ENCODE results near the gene CPNE8.

Gene CPNE8

DNA sequence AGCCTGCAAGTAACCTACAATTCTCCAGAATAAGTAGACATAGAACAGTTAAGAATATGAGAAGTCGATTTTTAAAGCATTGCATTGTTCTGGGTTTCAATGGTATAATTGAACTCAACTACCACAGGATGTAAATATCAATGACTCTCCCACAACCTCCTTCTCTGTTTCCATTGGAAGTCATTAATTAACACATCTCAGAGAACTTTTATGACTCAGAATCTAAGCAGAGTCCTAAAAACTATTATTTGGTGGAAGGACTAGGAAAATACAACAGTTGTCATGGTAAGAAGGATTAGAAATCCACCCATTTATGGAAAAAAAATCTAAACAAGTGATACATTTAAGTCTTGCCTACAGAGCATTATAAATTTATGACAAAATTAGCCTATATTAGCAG, 21.1 kb upstream of the CPNE8 start:
- no peak for ATAC-seq (ENCODE audit: insufficient read depth, low read depth)

DNA sequence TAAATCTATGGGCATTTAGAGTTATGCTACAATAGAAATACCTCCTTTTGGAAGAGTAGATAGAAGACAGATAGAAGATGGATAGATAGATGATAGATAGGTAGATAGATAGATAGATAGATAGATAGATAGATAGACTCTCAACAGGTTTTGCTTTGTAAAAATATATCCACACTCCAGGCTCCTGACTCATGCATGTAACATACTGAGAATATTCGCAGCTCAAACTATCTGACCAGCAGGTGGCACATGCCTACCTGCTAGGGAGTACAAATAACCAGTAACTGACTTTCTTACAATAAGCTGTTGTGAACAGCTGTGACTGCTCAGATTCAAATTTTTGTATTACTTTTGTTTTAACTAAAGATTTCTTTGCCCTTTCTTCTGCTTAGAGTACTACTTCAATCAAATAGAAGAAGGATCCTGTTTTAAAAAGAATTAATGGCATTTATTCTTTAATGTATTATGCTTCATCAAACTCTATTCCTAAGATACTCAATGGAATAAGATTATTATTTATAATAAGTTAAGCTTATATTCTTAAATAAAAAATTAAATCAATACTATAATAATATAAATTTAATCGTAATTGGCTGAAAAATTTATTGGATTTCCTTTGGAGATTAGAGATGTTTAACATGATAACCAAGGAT, 15.8 kb upstream of the CPNE8 start:
- Histone ChIP-seq H3K4me1 (ENCODE audit: insufficient read depth, low read length) (no peaks in the 10 kb centered on the region), H3K27ac (ENCODE audit: low read length) (no peak overlapping the region), H4K20me1 (ENCODE audit: insufficient read depth, low read length) (no peaks in the 10 kb centered on the region), H3K4me2 (ENCODE audit: insufficient read depth, low read length) (no peak overlapping the region), H3K9ac (ENCODE audit: low read depth, low read length) (no peak overlapping the region), H3K36me3 (ENCODE audit: insufficient read depth, low read length) (no peaks in the 10 kb centered on the region), H3K79me2 (ENCODE audit: insufficient read depth, low read length) (no peaks in the 10 kb centered on the region), H3K4me3 (ENCODE audit: low read depth in 1 of 2, low read length in 2 of 2) (no peak overlapping the region), H3K27me3 (ENCODE audit: insufficient read depth, low read length, poor library complexity) (no peaks in the 10 kb centered on the region), H3K9me3 (ENCODE audit: insufficient read depth, low read length, severe bottlenecking) (no peaks in the 10 kb centered on the region), H2AFZ (ENCODE audit: low read depth, low read length) (no peak overlapping the region)
- DNase-seq (no peak), ATAC-seq (ENCODE audit: insufficient read depth, low read depth) (no peak)
- TF ChIP-seq, protein P1, sequence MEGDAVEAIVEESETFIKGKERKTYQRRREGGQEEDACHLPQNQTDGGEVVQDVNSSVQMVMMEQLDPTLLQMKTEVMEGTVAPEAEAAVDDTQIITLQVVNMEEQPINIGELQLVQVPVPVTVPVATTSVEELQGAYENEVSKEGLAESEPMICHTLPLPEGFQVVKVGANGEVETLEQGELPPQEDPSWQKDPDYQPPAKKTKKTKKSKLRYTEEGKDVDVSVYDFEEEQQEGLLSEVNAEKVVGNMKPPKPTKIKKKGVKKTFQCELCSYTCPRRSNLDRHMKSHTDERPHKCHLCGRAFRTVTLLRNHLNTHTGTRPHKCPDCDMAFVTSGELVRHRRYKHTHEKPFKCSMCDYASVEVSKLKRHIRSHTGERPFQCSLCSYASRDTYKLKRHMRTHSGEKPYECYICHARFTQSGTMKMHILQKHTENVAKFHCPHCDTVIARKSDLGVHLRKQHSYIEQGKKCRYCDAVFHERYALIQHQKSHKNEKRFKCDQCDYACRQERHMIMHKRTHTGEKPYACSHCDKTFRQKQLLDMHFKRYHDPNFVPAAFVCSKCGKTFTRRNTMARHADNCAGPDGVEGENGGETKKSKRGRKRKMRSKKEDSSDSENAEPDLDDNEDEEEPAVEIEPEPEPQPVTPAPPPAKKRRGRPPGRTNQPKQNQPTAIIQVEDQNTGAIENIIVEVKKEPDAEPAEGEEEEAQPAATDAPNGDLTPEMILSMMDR (IDR thresholded peaks at IDR 0.05; ENCODE audit: borderline replicate concordance, extremely low read depth, low read length, poor library complexity, severe bottlenecking) = peak; percentile 36
- no peak for TF ChIP-seq EZH2 (IDR thresholded peaks at IDR 0.05; ENCODE audit: borderline replicate concordance, low read depth, low read length, severe bottlenecking)

More for the DNA sequence above, 21.1 kb upstream of the CPNE8 start:
- Histone ChIP-seq H3K4me3 (ENCODE audit: low read depth in 1 of 2, low read length in 2 of 2) (no peak overlapping the region), H3K27ac (ENCODE audit: low read length) (no peak overlapping the region), H4K20me1 (ENCODE audit: insufficient read depth, low read length) (no peaks in the 10 kb centered on the region), H3K9me3 (ENCODE audit: insufficient read depth, low read length, severe bottlenecking) (no peaks in the 10 kb centered on the region), H3K79me2 (ENCODE audit: insufficient read depth, low read length) (no peaks in the 10 kb centered on the region), H3K27me3 (ENCODE audit: insufficient read depth, low read length, poor library complexity) (no peaks in the 10 kb centered on the region), H3K4me1 (ENCODE audit: insufficient read depth, low read length) (no peaks in the 10 kb centered on the region), H3K9ac (ENCODE audit: low read depth, low read length) (no peak overlapping the region), H3K4me2 (ENCODE audit: insufficient read depth, low read length) (no peak overlapping the region), H2AFZ (ENCODE audit: low read depth, low read length) (no peak overlapping the region), H3K36me3 (ENCODE audit: insufficient read depth, low read length) (no peaks in the 10 kb centered on the region)
- TF ChIP-seq, protein P1 (IDR thresholded peaks at IDR 0.05; ENCODE audit: borderline replicate concordance, extremely low read depth, low read length, poor library complexity, severe bottlenecking) = no peak
- no peak for TF ChIP-seq EZH2 (IDR thresholded peaks at IDR 0.05; ENCODE audit: borderline replicate concordance, low read depth, low read length, severe bottlenecking)
- DNase-seq = no peak

DNA sequence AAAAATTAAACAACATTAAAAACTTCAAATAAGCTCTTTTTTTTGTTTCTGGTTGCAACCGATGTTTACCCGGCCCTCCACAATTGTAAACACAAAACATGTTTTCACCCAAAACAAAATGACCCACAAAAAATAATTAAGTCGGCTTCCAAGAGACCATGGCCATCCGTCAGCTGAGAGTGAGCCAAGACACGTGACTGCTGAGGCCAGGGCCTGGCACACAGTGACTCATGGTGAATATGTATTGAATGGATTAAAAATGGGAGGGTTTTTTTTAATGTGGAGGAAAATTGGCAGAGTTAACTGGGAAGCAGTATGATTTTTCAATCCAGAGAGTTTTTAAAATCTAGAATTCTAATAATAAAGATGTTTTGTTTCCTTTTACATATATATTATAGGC, 13.8 kb upstream of the CPNE8 start:
- Histone ChIP-seq H3K9ac (ENCODE audit: low read depth, low read length) (no peak overlapping the region), H3K27me3 (ENCODE audit: insufficient read depth, low read length, poor library complexity) (no peaks in the 10 kb centered on the region), H3K79me2 (ENCODE audit: insufficient read depth, low read length) (no peaks in the 10 kb centered on the region), H2AFZ (ENCODE audit: low read depth, low read length) (no peak overlapping the region), H3K4me1 (ENCODE audit: insufficient read depth, low read length) (no peaks in the 10 kb centered on the region), H4K20me1 (ENCODE audit: insufficient read depth, low read length) (no peaks in the 10 kb centered on the region), H3K27ac (ENCODE audit: low read length) (no peak overlapping the region), H3K9me3 (ENCODE audit: insufficient read depth, low read length, severe bottlenecking) (no peaks in the 10 kb centered on the region), H3K36me3 (ENCODE audit: insufficient read depth, low read length) (no peaks in the 10 kb centered on the region), H3K4me3 (ENCODE audit: low read depth in 1 of 2, low read length in 2 of 2) (no peak overlapping the region), H3K4me2 (ENCODE audit: insufficient read depth, low read length) (no peak overlapping the region)
- ATAC-seq (ENCODE audit: insufficient read depth, low read depth) (no peak), DNase-seq (no peak)
- no peak for TF ChIP-seq EZH2 (IDR thresholded peaks at IDR 0.05; ENCODE audit: borderline replicate concordance, low read depth, low read length, severe bottlenecking)
- TF ChIP-seq, protein P1 (IDR thresholded peaks at IDR 0.05; ENCODE audit: borderline replicate concordance, extremely low read depth, low read length, poor library complexity, severe bottlenecking) = no peak

All from DND-41 (cell line).